Medulla oblongata (tissue), 1 donor: Measurements from ENCODE around the gene HS6ST3.
A peak's percentile ranks its signal among the peaks of the same experiment; 100 is the strongest.
"Not testable (repeated sequence)": the region's sequence is repeated elsewhere in the genome, so short reads cannot be mapped to it uniquely, and the experiment has no call there.

Experiments used
- DNase-seq: peaks from one replicate; pipeline ENCODE4 v3.0.0-alpha.2; 2015; ENCODE audit errors: extremely low spot score

HS6ST3 gene

DNA sequence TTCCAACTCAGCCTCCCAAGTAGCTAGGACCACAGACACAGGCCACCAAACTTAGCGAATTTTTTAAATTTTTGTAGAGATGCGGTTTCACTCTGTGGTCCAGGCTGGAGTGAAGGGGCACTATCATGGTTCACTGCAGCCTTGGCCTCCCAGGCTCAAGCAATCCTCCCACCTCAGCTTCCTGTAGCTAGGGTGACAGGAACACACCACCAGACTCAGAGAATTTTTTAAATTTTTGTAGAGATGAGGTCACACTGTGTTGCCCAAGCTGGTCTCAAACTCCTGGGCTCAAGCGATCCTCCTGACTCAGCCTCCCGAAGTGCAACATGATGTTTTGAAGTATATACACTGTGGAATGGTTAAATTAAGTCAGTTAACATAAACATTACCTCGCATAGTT lies 640.8 kb downstream of the HS6ST3 start:
- DNase-seq, result no peak

DNA sequence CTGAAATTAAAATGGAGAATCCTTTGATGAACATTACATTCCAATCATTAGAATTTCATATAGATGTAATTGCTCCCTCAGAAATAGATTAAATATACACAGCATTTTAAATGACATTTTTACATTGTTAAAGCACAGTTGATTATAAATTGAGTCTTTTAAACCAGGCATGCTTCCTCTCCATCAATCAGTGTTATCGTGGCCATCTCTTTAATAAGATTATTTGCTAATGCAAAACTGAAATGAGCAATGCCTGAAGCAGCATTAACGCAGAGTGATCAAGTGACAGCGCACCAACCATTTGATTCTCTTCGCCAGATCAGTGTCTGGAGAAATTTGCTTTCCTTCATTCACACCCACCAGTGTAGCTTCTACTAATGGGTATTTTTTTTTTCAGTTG lies 644.6 kb downstream of the HS6ST3 start:
- no peak for DNase-seq

DNA sequence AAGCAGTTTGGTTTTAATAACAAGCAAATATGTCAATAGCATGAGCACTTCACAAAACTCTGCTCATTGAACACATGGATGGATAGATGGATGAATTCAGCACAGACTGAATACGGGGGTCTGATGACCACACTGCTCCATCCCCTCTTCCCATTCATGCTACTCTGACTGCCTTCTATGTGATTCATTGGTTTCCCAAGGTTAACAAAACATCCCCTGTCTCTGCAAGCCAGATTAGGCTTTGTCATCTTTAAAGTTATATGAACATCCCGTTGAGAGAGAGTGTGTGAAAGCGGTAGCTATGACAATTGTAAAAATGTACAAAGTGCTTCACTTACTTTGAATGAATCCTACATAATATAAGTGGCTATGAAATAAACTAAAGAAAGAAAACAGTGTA lies 651.9 kb downstream of the HS6ST3 start:
- DNase-seq, result no peak

DNA sequence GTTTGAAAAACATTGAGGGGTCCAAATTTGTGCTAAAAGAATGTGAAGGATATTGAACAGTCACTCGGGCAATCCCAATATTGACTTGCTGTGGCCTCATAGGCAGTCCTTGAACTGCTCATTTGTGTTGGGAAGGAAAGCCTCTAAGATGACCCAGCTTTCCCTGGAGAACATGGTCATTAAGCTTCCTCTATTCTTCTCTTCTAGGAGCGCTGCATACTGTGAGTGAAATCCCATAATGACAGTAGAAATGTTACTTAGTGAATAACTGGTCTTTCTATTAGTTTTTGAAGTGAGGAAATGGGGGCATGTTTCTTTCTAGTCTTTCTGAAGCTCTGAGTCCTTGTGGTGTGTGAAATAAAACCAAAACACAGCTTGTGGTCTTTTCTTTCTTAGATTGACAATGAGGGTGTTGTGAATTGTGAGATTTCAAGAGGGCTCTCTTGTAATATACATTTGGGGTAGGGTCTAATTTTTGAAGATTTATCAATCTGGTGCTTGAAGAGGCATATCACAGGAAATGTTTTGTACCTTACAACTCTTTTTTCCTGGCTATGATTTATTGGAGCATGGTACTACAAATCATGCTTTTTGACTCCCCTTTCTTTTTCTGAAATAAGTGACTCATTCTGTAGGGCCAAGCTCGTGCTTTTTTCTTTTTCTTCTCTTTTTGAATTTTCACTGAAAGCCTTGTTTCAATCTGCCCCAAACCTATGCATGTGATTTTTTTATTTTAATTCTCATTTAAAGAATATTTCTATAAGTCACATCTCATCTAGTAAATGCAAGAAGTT lies 653.6 kb downstream of the HS6ST3 start:
- no peak for DNase-seq

DNA sequence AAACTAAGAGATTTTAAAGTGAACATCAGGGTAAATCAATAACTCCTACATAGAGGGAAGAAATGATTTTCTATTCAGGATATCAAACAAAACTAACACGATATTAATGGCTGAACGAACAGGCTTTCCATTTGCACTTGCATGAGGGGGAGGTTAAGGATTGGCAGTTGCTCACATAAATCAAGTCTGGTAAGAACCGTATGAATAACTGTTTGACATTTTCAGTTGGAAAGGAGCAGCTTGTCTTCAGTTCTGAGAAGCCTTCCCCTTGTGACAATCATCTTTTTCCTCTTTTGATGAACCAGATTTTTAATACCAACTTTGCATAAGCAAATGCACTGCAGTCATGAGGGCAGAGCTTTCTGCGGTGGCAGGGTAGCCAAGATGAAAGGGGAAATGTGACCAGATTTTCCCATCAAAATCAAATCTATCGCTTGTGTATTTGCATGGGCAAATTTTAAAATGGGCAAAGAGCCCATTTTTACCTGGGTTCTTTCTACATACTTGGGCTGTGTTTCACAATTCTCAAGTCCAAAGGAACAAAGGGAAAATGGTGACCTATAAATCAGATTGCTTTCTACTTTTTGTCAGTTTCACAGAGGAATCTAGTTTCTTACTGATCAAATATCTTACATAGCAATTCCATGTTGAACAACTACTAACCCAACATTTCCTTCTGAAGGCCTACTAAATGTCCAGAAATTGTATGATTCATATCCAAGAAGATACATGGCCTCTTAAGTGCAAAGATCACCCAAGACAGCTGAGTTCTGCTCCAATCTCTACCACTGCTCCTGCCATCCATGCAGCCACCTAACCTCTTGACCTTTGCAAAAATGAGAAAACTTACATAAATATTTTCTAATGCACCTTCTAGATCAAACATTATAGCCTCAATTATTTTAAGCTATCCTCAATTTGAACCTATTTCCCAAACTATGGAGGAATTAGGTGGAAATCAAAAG lies 654.7 kb downstream of the HS6ST3 start:
- DNase-seq, result no peak

DNA sequence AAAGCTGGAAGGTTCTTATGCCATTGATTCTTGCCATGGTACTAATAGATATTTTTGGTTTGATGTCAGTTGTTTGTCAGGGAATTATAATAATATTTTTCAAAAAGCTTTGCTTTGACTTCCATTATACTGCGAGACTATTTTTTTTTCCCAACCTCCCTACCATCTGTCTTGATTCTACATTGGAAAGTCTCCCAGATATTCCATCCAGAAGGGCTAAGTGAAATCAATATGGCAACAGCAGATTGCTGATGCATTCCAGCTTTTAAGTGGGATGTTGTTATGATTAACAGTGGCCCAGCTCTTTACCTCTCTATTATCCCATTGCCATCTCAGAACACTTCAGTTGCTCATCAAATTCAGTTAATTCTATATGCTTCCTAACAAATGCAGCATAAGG lies 657.0 kb downstream of the HS6ST3 start:
- no peak for DNase-seq

DNA sequence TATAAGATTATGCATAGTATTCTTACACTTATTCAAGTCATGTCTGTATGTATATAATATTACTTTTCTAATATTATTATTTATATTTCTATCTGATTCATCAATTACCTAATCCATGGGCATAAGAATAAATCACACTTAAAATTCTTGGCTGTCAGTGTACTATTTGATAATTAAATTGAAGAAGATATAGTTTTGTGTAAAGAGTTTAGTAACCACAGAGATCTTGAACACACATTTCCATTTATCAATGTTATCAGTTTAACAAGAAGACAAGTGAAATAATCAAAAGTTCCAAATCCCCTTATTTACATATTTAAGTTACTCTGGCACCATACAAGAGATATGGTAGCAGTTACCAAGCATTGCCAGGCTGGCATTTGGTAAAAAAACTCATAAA lies 659.9 kb downstream of the HS6ST3 start:
- DNase-seq, result no peak

DNA sequence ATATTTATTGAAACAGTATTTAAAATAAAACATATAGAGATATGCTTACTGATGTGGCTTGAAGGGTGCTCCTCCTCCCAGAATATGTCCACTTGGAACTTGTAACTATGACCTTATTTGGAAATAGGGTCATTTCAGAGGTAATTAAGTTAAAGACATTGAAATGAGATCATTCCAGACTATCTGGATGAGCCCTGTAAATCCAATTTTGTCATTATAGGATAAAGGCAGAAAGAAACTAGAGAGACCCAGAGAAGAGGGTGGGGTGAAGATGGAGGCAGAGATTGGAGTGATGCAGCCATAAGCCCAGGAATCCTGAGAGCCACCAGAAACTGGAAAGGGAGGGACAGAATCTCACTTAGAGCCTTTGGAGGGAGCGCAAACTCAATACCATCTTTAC lies 661.2 kb downstream of the HS6ST3 start:
- DNase-seq, result no peak

DNA sequence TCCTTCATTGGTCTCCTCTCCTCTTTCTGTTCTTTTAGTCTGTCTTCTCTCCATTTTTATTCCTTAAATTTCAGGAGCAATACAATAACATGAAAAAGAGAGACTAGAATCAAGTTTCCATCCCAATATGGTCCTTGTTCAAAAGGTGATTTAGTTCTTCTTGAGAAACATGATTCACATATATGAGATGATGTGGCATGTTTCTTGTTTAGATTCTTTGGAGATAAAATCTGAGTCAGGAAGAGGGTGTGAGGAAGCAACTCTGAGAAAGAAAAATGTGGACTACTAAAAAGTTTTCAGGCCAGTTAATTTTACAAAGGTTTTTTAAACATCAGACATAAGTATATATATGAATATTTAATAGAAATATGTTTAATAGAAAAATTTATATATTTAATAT lies 673.0 kb downstream of the HS6ST3 start:
- no peak for DNase-seq

DNA sequence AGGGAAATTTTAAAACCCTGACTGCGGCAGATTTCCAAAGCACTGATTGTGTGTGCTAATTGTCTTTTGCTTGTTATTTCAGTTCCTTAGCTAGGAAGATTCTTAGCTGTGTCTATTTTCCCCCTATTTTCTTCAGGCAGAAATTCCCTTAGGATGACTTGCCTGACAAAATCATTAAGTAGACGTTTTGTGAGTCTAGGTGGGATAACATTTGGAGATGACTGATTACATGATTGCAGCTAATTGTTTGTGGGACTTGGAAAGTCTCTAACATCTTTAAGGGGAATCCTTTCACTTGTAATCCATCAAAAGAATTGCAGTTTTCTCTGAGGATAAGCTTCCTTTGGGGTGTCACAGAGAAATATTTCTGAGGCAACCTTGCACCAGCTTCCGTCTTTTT lies 676.4 kb downstream of the HS6ST3 start:
- no peak for DNase-seq

DNA sequence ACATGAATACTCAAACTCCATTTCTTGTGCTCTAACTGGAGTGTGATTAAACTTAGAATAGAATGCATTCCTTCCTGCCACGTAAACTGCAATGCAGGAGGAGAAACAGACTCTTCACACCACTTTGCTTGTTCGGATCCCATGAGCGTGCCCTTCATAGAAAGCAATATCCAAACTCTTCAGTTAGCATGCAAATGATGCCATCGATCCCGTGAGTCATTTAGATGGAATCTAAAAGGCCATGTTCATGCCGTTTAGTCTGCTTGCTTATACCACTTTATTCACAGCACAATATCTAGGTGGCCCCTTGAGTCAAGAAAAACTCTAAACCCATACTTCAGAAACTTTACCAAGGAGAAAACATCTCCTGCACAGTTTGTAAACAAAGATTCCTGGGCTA lies 678.6 kb downstream of the HS6ST3 start:
- DNase-seq, result no peak

DNA sequence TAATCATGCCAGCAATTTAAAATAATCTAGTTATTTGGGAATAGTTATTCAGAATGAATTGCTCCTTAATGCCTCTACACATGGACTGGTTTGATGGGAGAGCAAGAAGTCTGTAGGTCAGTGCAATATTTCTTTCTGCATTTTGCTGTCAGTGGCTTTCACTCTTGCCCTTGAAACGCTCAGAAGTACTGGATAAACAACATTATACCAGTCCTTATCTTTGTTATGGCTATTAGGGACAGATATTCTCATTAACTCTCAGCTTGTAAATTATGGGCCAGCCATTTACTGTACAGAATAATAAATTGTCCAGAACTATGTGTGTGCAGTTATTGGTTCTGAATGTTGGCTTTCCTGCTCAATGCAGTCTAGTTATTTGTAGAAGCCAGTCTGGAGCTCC lies 680.0 kb downstream of the HS6ST3 start:
- no peak for DNase-seq

DNA sequence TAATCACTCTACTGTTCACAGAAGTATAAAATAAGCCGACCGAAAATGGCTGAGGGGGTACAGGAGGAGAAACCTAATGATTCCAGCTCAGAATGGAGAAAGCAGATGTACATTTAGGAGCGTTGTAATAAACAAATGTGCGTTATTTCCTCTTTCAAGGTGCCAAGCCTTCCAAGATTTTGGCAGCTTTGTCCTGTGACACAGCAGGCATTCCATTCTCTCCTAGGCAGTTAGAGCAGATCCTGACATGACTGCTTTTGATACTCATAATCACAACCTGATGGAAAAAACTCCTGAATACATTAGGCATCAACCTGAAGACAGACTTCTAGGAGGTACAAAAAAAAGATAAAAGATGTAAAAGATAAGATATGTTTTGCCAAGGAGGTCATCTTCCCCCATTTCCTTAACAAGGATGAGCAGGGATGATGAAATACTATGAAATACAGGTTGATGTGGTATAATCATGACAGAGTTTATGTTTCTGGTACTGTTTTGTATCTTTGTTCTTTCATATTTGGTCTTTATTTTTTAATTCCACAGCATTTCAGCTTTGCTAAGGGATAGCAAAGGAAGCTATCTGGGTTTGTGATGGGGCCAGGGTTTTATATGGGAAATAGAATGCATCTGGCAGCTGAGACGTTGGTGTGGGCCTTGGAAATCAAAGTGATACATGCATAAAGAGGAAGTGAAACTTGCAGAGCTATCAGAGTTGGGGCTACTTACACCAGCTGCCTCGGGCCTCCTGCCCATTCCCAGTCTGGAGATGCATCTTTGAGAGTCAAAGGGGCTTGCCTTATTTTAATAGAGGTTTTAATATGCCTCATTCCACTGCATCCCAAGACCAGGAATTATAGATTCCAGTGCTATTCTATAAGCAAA lies 681.8 kb downstream of the HS6ST3 start:
- DNase-seq, result peak; percentile 44

DNA sequence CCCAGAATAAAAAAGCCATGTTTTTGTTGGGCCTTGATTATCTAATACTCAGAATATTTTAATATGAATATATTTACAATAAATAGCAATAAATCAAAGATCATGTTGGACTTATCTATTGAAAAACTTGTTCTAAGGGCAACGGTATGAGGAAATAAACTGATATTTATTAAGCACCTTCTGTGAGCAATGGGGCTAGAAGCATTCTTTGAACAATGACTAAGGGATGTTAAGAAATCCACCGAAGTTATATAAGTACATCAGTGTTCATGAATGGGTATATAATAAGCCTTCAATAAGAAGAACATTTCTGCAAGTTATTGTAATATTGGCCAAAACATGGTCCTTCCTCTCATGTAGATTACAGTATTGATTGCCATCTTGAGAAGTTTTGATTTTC lies 682.5 kb downstream of the HS6ST3 start:
- no peak for DNase-seq

DNA sequence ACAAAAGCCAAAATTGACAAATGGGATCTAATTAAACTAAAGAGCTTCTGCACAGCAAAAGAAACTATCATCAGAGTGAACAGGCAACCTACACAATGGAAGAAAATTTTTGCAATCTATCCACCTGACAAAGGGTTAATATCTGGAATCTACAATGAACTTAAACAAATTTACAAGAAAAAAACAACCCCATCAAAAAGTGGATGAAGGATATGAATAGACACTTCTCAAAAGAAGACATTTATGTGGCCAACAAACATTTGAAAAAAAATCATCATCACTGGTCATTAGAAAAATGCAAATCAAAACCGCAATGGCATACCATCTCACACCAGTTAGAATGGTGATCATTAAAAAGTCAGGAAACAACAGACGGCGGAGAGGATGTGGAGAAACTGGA lies 688.4 kb downstream of the HS6ST3 start:
- not testable (repeated sequence) for DNase-seq

DNA sequence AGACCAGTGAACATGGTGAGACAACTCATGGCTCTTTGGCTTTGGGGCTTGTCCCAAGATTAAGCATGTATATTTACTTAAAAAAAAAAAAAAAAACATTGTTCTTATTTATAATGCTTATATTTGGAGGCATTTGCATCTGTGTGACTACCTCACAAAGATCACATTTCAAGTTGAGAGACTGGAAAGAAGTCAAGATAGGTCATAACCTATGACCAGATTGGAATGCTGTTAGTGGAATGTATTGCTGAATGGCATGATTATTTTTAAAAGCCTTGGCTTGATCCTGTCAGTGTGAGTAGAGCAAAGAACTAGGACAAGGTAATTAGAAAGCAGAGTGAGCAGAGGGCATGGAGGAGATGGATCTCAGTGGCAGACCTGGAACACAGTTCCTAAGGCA lies 689.8 kb downstream of the HS6ST3 start:
- no peak for DNase-seq

DNA sequence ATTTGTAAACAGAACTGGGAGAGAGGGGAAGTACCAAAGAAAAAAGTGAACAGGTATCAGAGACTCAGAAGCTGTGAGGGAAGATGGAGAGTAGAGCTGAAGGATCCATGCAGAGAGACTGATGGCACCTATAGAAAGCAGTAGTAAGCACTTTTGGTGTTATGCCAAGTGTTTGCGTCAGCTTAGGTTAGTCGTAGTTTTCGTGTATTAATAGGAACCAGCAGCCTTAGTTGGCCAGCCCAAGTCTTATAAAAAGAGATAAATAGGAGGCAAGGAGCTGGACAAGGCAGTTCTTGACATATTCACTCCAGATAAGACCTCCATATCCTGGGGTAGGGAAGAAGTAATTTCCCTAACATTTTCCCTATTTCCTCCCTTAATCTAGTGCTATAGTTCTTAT lies 690.2 kb downstream of the HS6ST3 start:
- no peak for DNase-seq

DNA sequence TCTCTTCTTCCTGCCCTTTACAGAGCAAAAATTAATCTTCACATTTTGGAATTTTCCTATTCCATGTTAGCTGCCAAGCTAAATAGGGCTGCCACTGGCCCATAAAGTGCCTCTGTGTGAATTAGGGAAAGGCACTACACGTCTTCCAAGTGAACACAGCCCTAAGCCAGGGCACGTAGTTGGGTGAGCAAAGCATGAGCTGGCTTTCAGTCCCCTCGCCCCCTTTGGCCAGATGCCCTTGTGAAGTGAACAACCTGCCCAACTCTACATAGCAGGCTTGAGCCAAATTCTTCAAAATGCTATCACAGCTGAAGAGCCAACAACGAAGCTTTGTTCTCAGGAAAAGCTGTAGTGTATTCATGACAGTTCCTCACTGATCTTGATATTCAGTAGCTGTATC lies 691.2 kb downstream of the HS6ST3 start:
- peak; percentile 79 for DNase-seq

DNA sequence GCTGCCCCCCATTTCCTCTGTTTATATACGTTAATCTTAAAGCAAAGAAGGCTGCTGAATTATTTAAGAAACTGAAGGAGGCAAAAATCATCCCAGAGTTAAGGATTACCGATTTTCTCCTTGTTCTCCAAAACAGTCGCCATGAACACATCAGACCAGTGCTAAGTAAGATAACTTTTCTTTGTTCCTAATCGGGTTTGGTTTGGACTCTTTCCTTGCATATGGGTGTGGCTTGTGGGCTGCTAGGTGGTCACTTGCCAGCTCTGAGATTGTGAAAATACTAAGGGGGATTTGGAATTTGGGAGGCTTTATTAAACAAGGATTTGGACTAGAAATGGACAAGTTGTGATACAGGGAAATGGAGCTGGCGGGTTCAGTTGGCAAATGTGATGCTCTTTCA lies 692.3 kb downstream of the HS6ST3 start:
- DNase-seq, result no peak

DNA sequence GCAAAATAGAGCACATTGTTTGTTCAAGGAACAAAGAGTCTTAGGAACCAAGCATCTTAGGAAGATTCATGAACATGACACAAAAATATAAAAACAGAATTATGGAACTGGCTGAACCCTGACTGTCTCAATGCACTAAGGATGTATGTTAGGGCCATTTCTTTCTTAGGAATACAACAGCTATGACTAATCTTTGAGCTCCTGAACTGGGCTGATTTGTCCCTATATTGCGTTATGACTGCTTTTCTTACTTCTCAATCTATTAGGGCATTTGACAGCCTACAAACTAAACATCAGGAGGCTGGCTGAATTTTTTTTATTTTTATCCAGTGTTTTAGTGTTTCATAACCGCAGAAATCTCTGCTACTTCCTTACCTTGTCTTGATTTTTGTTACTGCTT lies 693.1 kb downstream of the HS6ST3 start:
- DNase-seq, result no peak

DNA sequence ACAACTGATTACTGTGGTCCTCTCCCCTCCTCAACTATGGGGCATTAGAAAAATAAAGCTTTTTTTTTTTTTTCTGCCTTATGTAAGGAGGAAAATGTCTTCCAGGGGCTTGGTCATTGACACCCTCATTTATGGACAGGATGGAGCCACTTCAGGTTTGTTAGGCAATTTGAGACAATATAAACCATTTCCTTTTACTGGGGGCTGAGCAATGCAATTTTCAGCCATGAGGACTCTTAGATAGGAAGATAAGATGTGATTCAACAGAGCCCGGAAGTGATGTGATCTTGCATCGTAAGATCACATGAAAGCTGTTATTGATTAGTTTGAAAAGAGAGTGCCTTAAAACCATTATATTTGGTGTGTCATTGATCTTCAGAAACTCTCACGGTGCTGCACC lies 693.6 kb downstream of the HS6ST3 start:
- DNase-seq, result no peak

DNA sequence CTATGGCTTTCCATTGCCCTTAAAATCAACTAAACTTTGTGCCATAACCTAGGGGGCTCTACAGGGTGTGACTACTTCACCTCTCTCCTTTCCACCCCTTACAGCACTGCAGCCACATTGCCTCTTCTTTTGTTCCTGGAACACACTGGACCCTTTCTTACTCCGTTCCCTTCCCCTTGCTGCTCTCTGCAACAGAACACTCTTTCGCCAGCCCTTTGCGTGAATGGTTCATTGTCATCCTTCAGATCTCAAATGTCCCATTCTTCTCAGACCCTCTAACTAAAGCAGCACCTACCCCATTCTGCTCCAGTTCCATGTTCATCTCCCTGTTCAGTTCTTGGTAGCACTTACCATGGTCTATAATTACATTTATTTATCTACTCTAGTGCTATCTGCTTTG lies 696.1 kb downstream of the HS6ST3 start:
- peak; percentile 53 for DNase-seq
